ENCODE results near the gene SEC61B.

DNA sequence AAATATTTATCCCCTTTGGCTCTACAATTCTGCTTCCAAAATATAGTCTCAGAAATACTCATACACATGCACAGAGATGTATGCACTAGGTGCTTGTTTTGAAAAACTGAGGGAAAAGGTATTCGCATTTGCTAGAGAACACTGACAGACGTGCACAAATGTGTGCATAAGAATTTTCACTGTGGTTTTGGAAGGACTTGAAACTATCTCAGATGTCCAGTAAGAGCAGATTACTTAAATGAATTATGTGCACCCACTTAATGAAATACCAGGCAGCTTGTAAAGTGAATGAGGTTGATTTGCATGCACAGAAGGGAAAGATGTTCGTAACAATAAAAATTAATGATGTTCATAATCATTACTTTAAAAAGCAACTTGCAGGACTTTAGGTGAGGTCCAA is 48.4 kb downstream of the SEC61B start:
- TF ChIP-seq POLR2A (conservative IDR thresholded peaks at IDR 0.05) (no peak), TEAD4 (IDR thresholded peaks at IDR 0.05; ENCODE audit: low read length) (no peak), TEAD4 (CRISPR knock-in tag; IDR thresholded peaks at IDR 0.05; ENCODE audit: borderline replicate concordance) (no peak), TOE1 (IDR thresholded peaks at IDR 0.05; ENCODE audit: borderline replicate concordance) (no peak), TOE1 (CRISPR knock-in tag; IDR thresholded peaks at IDR 0.05; ENCODE audit: borderline replicate concordance, low read depth) (no peak), NR2C2 (CRISPR knock-in tag; IDR thresholded peaks at IDR 0.05) (no peak), NR2C2 (tag; IDR thresholded peaks at IDR 0.05) (no peak), ZNF224 (CRISPR knock-in tag; IDR thresholded peaks at IDR 0.05) (no peak)
